Measurements from ENCODE around the gene CFAP251.

DNA sequence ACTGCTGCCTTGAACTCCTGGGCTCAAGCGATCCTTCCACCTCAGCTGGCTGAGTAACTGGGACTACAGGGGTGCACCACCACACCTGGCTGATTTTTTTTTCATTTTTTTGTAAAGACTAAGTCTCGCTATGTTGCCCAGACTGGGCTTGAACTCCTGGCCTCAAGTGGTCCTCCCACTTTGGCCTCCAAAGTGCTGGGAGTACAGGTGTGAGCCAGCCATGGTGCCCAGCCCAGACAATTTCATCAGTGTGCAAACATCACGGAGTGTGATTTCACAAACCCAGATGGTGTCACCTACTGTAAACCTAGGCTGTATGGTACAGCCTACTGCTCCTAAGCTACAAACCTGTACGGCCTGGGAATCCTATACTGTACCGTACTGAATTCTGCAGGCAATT lies 96.4 kb downstream of the CFAP251 start:
- TF ChIP-seq, protein P1, sequence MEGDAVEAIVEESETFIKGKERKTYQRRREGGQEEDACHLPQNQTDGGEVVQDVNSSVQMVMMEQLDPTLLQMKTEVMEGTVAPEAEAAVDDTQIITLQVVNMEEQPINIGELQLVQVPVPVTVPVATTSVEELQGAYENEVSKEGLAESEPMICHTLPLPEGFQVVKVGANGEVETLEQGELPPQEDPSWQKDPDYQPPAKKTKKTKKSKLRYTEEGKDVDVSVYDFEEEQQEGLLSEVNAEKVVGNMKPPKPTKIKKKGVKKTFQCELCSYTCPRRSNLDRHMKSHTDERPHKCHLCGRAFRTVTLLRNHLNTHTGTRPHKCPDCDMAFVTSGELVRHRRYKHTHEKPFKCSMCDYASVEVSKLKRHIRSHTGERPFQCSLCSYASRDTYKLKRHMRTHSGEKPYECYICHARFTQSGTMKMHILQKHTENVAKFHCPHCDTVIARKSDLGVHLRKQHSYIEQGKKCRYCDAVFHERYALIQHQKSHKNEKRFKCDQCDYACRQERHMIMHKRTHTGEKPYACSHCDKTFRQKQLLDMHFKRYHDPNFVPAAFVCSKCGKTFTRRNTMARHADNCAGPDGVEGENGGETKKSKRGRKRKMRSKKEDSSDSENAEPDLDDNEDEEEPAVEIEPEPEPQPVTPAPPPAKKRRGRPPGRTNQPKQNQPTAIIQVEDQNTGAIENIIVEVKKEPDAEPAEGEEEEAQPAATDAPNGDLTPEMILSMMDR (IDR thresholded peaks at IDR 0.05) = no peak
- no peak for TF ChIP-seq POLR2A (IDR thresholded peaks at IDR 0.05)

Data from lower leg skin (tissue), 3 donors.